ENCODE data around the gene RAB30.

RAB30 gene

DNA sequence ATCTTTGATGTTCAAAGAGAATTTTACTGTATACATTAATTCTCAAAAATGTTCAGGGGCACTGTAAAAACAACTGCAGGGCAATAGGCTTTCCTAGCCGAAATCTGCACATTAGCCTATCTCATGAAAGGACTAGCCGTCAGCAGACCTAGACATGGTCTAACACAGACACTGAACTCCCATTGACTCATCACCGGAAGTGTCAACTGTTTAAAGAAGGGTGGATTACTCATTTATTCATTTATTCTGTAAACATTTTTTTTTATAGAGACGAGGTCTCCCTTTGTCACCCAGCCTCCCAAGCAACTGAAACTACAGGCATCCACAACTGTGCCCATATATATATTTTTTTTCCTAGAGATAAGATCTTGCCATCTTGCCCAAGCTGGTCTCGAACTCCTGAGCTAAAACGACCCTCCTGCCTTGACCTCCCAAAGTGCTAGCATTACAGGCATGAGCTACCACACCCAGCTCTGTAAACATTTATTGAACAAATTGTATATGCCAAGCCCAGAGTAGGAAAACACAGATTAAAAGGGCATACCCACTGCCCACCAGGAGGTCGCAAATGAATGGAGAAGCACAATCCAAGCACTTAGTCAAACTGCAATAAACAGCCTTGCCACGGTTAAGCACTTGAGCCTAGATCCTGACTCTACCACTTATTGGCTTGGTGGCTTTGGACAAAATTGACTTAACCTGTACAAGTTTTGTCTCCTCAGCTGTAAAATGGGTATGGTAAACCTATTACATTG lies 26.6 kb downstream of the RAB30 start:
- H2BK12ac ChIP-seq (ENCODE audit: low read length), result no peak overlapping the region
- H2BK15ac ChIP-seq (ENCODE audit: low read length), result no peak overlapping the region
- no peak overlapping the region for H3K4me2 ChIP-seq (ENCODE audit: insufficient read depth, low read length, poor library complexity, severe bottlenecking)
- H3K4me3 ChIP-seq (ENCODE audit: low read length in 2 of 2), result no peak overlapping the region
- no peak overlapping the region for H3K27ac ChIP-seq (replicated peaks; ENCODE audit: low read length)
- no peaks in the 10 kb centered on the region for H3K27me3 ChIP-seq (ENCODE audit: control insufficient read depth in 3 of 3, insufficient read depth in 3 of 3, low read depth in 1 of 3, low read length in 3 of 3)
- no peak overlapping the region for H3K18ac ChIP-seq (ENCODE audit: low read length)
- H2AK5ac ChIP-seq (ENCODE audit: low read depth, low read length), result no peak overlapping the region
- H2BK120ac ChIP-seq (ENCODE audit: low read depth, low read length), result no peak overlapping the region
- no peak overlapping the region for H3K9ac ChIP-seq (ENCODE audit: low read depth, low read length, poor library complexity)
- H4K91ac ChIP-seq (ENCODE audit: low read depth, low read length, poor library complexity), result no peak overlapping the region
- DNase-seq (ENCODE audit: low spot score), result no peak
- H3K23ac ChIP-seq (ENCODE audit: low read depth, low read length, poor library complexity), result no peak overlapping the region
- H4K8ac ChIP-seq (ENCODE audit: low read depth, low read length), result no peak overlapping the region
- no peak overlapping the region for H2BK5ac ChIP-seq (ENCODE audit: low read length)
- no peak overlapping the region for H2AFZ ChIP-seq (ENCODE audit: low read length)
- no CpG with 5 or more reads among the region's 8 CpGs for WGBS, 2 donors (ENCODE audit: extremely low coverage in 2 of 2, insufficient read length in 2 of 2, insufficient replicate concordance in 1 of 2)
- no peak overlapping the region for H3K4ac ChIP-seq (ENCODE audit: low read length)
- H3K36me3 ChIP-seq (replicated peaks in 1 of 2; ENCODE audit: control insufficient read depth in 2 of 2, insufficient read depth in 2 of 2, low read length in 2 of 2), result no peaks in the 10 kb centered on the region
- H3K79me1 ChIP-seq (ENCODE audit: low read depth, low read length), result no peaks in the 10 kb centered on the region
- no peaks in the 10 kb centered on the region for H3K4me1 ChIP-seq (ENCODE audit: control insufficient read depth in 2 of 2, insufficient read depth in 1 of 2, low read depth in 1 of 2, low read length in 2 of 2)
- no peaks in the 10 kb centered on the region for H3K9me3 ChIP-seq (replicated peaks in 1 of 2; ENCODE audit: control insufficient read depth in 2 of 2, insufficient read depth in 1 of 2, low read depth in 1 of 2, low read length in 2 of 2)
- no peak overlapping the region for H3K14ac ChIP-seq (ENCODE audit: low read length)

GRCh38 chr11:83042964-83043711 lies 28.6 kb downstream of the RAB30 start:
- no peak overlapping the region for H3K4ac ChIP-seq (ENCODE audit: low read length)
- H3K4me3 ChIP-seq (ENCODE audit: low read length in 2 of 2), result no peak overlapping the region
- no CpG with 5 or more reads among the region's 3 CpGs for WGBS, 2 donors (ENCODE audit: extremely low coverage in 2 of 2, insufficient read length in 2 of 2, insufficient replicate concordance in 1 of 2)
- no peak overlapping the region for H2BK120ac ChIP-seq (ENCODE audit: low read depth, low read length)
- no peak overlapping the region for H3K23ac ChIP-seq (ENCODE audit: low read depth, low read length, poor library complexity)
- H4K91ac ChIP-seq (ENCODE audit: low read depth, low read length, poor library complexity), result no peak overlapping the region
- no peak overlapping the region for H3K9ac ChIP-seq (ENCODE audit: low read depth, low read length, poor library complexity)
- H3K4me2 ChIP-seq (ENCODE audit: insufficient read depth, low read length, poor library complexity, severe bottlenecking), result no peak overlapping the region
- no peak overlapping the region for H3K18ac ChIP-seq (ENCODE audit: low read length)
- no peak overlapping the region for H2BK12ac ChIP-seq (ENCODE audit: low read length)
- H3K79me1 ChIP-seq (ENCODE audit: low read depth, low read length), result no peaks in the 10 kb centered on the region
- H3K27me3 ChIP-seq (ENCODE audit: control insufficient read depth in 3 of 3, insufficient read depth in 3 of 3, low read depth in 1 of 3, low read length in 3 of 3), result no peaks in the 10 kb centered on the region
- H3K27ac ChIP-seq (replicated peaks; ENCODE audit: low read length), result no peak overlapping the region
- H2BK5ac ChIP-seq (ENCODE audit: low read length), result no peak overlapping the region
- H3K9me3 ChIP-seq (replicated peaks in 1 of 2; ENCODE audit: control insufficient read depth in 2 of 2, insufficient read depth in 1 of 2, low read depth in 1 of 2, low read length in 2 of 2), result no peaks in the 10 kb centered on the region
- H2AK5ac ChIP-seq (ENCODE audit: low read depth, low read length), result no peak overlapping the region
- no peaks in the 10 kb centered on the region for H3K4me1 ChIP-seq (ENCODE audit: control insufficient read depth in 2 of 2, insufficient read depth in 1 of 2, low read depth in 1 of 2, low read length in 2 of 2)
- no peak overlapping the region for H3K14ac ChIP-seq (ENCODE audit: low read length)
- no peak overlapping the region for H2AFZ ChIP-seq (ENCODE audit: low read length)
- H4K8ac ChIP-seq (ENCODE audit: low read depth, low read length), result no peak overlapping the region
- no peak overlapping the region for H2BK15ac ChIP-seq (ENCODE audit: low read length)
- H3K36me3 ChIP-seq (replicated peaks in 1 of 2; ENCODE audit: control insufficient read depth in 2 of 2, insufficient read depth in 2 of 2, low read length in 2 of 2), result no peaks in the 10 kb centered on the region
- no peak for DNase-seq (ENCODE audit: low spot score)

DNA sequence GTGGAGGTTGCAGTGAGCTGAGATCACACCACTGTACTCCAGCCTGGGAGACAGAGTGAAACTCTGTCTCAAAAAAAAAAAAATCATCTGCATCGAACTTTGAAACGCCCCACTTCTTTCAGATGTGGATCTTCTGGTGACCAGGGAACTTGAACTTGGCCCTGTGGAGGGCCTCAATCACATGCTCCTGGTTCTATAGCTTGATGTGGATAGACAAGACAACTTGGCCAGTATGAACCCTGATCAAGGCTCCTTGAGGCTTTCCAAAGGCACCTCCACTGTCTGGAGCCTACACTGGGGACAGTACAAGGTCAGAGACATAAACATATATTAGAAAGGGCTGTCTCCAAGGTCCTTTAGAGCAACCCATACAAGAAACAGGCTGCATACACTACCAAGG lies 30.6 kb downstream of the RAB30 start:
- H3K27ac ChIP-seq (replicated peaks; ENCODE audit: low read length), result no peak overlapping the region
- no peak overlapping the region for H2BK12ac ChIP-seq (ENCODE audit: low read length)
- no CpG with 5 or more reads among the region's 2 CpGs for WGBS, 2 donors (ENCODE audit: extremely low coverage in 2 of 2, insufficient read length in 2 of 2, insufficient replicate concordance in 1 of 2)
- no peak overlapping the region for H3K4ac ChIP-seq (ENCODE audit: low read length)
- H3K14ac ChIP-seq (ENCODE audit: low read length), result no peak overlapping the region
- H2AFZ ChIP-seq (ENCODE audit: low read length), result no peak overlapping the region
- no peaks in the 10 kb centered on the region for H3K9me3 ChIP-seq (replicated peaks in 1 of 2; ENCODE audit: control insufficient read depth in 2 of 2, insufficient read depth in 1 of 2, low read depth in 1 of 2, low read length in 2 of 2)
- H3K9ac ChIP-seq (ENCODE audit: low read depth, low read length, poor library complexity), result no peak overlapping the region
- H2AK5ac ChIP-seq (ENCODE audit: low read depth, low read length), result no peak overlapping the region
- H2BK5ac ChIP-seq (ENCODE audit: low read length), result no peak overlapping the region
- H3K4me1 ChIP-seq (ENCODE audit: control insufficient read depth in 2 of 2, insufficient read depth in 1 of 2, low read depth in 1 of 2, low read length in 2 of 2), result no peaks in the 10 kb centered on the region
- no peaks in the 10 kb centered on the region for H3K79me1 ChIP-seq (ENCODE audit: low read depth, low read length)
- H3K27me3 ChIP-seq (ENCODE audit: control insufficient read depth in 3 of 3, insufficient read depth in 3 of 3, low read depth in 1 of 3, low read length in 3 of 3), result no peaks in the 10 kb centered on the region
- H3K18ac ChIP-seq (ENCODE audit: low read length), result no peak overlapping the region
- no peak overlapping the region for H3K4me3 ChIP-seq (ENCODE audit: low read length in 2 of 2)
- H3K23ac ChIP-seq (ENCODE audit: low read depth, low read length, poor library complexity), result no peak overlapping the region
- H4K8ac ChIP-seq (ENCODE audit: low read depth, low read length), result no peak overlapping the region
- DNase-seq (ENCODE audit: low spot score), result no peak
- no peak overlapping the region for H2BK15ac ChIP-seq (ENCODE audit: low read length)
- no peaks in the 10 kb centered on the region for H3K36me3 ChIP-seq (replicated peaks in 1 of 2; ENCODE audit: control insufficient read depth in 2 of 2, insufficient read depth in 2 of 2, low read length in 2 of 2)
- H2BK120ac ChIP-seq (ENCODE audit: low read depth, low read length), result no peak overlapping the region
- H3K4me2 ChIP-seq (ENCODE audit: insufficient read depth, low read length, poor library complexity, severe bottlenecking), result no peak overlapping the region
- H4K91ac ChIP-seq (ENCODE audit: low read depth, low read length, poor library complexity), result no peak overlapping the region

GRCh38 chr11:83039566-83039965 lies 32.1 kb downstream of the RAB30 start:
- H3K9ac ChIP-seq (ENCODE audit: low read depth, low read length, poor library complexity), result no peak overlapping the region
- H4K91ac ChIP-seq (ENCODE audit: low read depth, low read length, poor library complexity), result no peak overlapping the region
- H4K8ac ChIP-seq (ENCODE audit: low read depth, low read length), result no peak overlapping the region
- H3K4me2 ChIP-seq (ENCODE audit: insufficient read depth, low read length, poor library complexity, severe bottlenecking), result no peak overlapping the region
- no peak overlapping the region for H2BK15ac ChIP-seq (ENCODE audit: low read length)
- H3K4me3 ChIP-seq (ENCODE audit: low read length in 2 of 2), result no peak overlapping the region
- no peak overlapping the region for H2BK12ac ChIP-seq (ENCODE audit: low read length)
- no peak overlapping the region for H2BK120ac ChIP-seq (ENCODE audit: low read depth, low read length)
- H3K14ac ChIP-seq (ENCODE audit: low read length), result no peak overlapping the region
- H3K4ac ChIP-seq (ENCODE audit: low read length), result no peak overlapping the region
- H3K27me3 ChIP-seq (ENCODE audit: control insufficient read depth in 3 of 3, insufficient read depth in 3 of 3, low read depth in 1 of 3, low read length in 3 of 3), result no peaks in the 10 kb centered on the region
- no CpG with 5 or more reads among the region's 4 CpGs for WGBS, 2 donors (ENCODE audit: extremely low coverage in 2 of 2, insufficient read length in 2 of 2, insufficient replicate concordance in 1 of 2)
- peak overlapping the region; percentile 46 for H2AFZ ChIP-seq (ENCODE audit: low read length)
- H3K36me3 ChIP-seq (replicated peaks in 1 of 2; ENCODE audit: control insufficient read depth in 2 of 2, insufficient read depth in 2 of 2, low read length in 2 of 2), result no peaks in the 10 kb centered on the region
- H3K18ac ChIP-seq (ENCODE audit: low read length), result no peak overlapping the region
- no peak overlapping the region for H3K27ac ChIP-seq (replicated peaks; ENCODE audit: low read length)
- H3K9me3 ChIP-seq (replicated peaks in 1 of 2; ENCODE audit: control insufficient read depth in 2 of 2, insufficient read depth in 1 of 2, low read depth in 1 of 2, low read length in 2 of 2), result no peaks in the 10 kb centered on the region
- no peaks in the 10 kb centered on the region for H3K79me1 ChIP-seq (ENCODE audit: low read depth, low read length)
- DNase-seq (ENCODE audit: low spot score), result no peak
- H3K4me1 ChIP-seq (ENCODE audit: control insufficient read depth in 2 of 2, insufficient read depth in 1 of 2, low read depth in 1 of 2, low read length in 2 of 2), result peaks cover 0 to under 1% of the 10 kb centered on the region in 2 donors
- no peak overlapping the region for H2BK5ac ChIP-seq (ENCODE audit: low read length)
- H2AK5ac ChIP-seq (ENCODE audit: low read depth, low read length), result no peak overlapping the region
- no peak overlapping the region for H3K23ac ChIP-seq (ENCODE audit: low read depth, low read length, poor library complexity)
